ENCODE measurements around the gene LRRC27. TPM values are rescaled to one million over a fixed set of nuclear protein-coding genes. Genes with fewer than 3 reads are reported as not detected.

LRRC27 gene
- total and polyA plus RNA-seq, 10 donors, result 6.1 to 29.9 (median 16.6) TPM

GRCh38 chr10:132355754-132356153 is 23.8 kb downstream of the LRRC27 start:
- peak; percentile 75 for DNase-seq
- Histone ChIP-seq H3K27ac (no peak overlapping the region), H3K4me3 (no peak overlapping the region), H3K27me3 (replicated peaks in 1 of 7) (no peaks in the 10 kb centered on the region), H3K4me1 (peaks cover 0 to 32% (median 7%) of the 10 kb centered on the region in 6 donors), H3K9me3 (no peaks in the 10 kb centered on the region), H3K36me3 (peaks cover 0 to 53% (median 2%) of the 10 kb centered on the region in 6 donors)
- 61 to 82% (median 79%) methylated on average over 13 of the region's 13 CpGs for WGBS, 5 donors
- intact Hi-C loops (cut with DNase I; ENCODE audit: low total_unique reads), result no loop called here
- TF ChIP-seq POLR2A (IDR thresholded peaks at IDR 0.05), result no peak
- TF ChIP-seq CTCF (IDR thresholded peaks at IDR 0.05 in 8 of 11, conservative IDR thresholded peaks at IDR 0.05 in 3 of 11), result no peak
- TF ChIP-seq POLR2AphosphoS5 (IDR thresholded peaks at IDR 0.05), result no peak

GRCh38 chr10:132356621-132357195 is 24.7 kb downstream of the LRRC27 start:
- 68 to 86% (median 78%) methylated on average over 6 to 12 of the region's 12 CpGs for WGBS, 5 donors
- Histone ChIP-seq H3K27me3 (replicated peaks in 1 of 7) (no peaks in the 10 kb centered on the region), H3K9me3 (no peaks in the 10 kb centered on the region), H3K4me1 (peaks cover 0 to 35% (median 8%) of the 10 kb centered on the region in 6 donors), H3K27ac (no peak overlapping the region), H3K36me3 (peaks cover 0 to 50% (median 2%) of the 10 kb centered on the region in 6 donors), H3K4me3 (no peak overlapping the region)
- intact Hi-C loops (cut with DNase I; ENCODE audit: low total_unique reads), result no loop called here
- peak; percentile 63 for DNase-seq
- TF ChIP-seq POLR2A (IDR thresholded peaks at IDR 0.05) (no peak), CTCF (IDR thresholded peaks at IDR 0.05 in 8 of 11, conservative IDR thresholded peaks at IDR 0.05 in 3 of 11) (no peak), POLR2AphosphoS5 (IDR thresholded peaks at IDR 0.05) (no peak)

- 92 to 96% (median 93%) methylated on average over 9 to 15 of the region's 15 CpGs for WGBS, 5 donors
- no peaks in the 10 kb centered on the region for H3K27me3 ChIP-seq (replicated peaks in 1 of 7)
- intact Hi-C loops (cut with DNase I; ENCODE audit: low total_unique reads), result no loop called here
- TF ChIP-seq POLR2AphosphoS5 (IDR thresholded peaks at IDR 0.05), result no peak
- TF ChIP-seq CTCF (IDR thresholded peaks at IDR 0.05 in 8 of 11, conservative IDR thresholded peaks at IDR 0.05 in 3 of 11), result no peak
- H3K4me3 ChIP-seq, result no peak overlapping the region
- no peak overlapping the region for H3K27ac ChIP-seq
- H3K36me3 ChIP-seq, result peaks cover 0 to 56% (median 2%) of the 10 kb centered on the region in 6 donors
- H3K9me3 ChIP-seq, result no peaks in the 10 kb centered on the region
- peak; percentile 61 for DNase-seq
- H3K4me1 ChIP-seq, result peaks cover 0 to 35% (median 8%) of the 10 kb centered on the region in 6 donors
These were observed 25.5 kb downstream of the LRRC27 start for GRCh38 chr10:132357286-132358058.

All from spleen (tissue), 11 donors.